NCI-H524 treated with DMSO at 0.1 percent for 48 hours (cell line): ENCODE data around the gene P3H2.

Experiments
- DNase-seq: peaks from one replicate; lab custom pipeline; 2025; lab: John Stamatoyannopoulos, UW

P3H2 gene

DNA sequence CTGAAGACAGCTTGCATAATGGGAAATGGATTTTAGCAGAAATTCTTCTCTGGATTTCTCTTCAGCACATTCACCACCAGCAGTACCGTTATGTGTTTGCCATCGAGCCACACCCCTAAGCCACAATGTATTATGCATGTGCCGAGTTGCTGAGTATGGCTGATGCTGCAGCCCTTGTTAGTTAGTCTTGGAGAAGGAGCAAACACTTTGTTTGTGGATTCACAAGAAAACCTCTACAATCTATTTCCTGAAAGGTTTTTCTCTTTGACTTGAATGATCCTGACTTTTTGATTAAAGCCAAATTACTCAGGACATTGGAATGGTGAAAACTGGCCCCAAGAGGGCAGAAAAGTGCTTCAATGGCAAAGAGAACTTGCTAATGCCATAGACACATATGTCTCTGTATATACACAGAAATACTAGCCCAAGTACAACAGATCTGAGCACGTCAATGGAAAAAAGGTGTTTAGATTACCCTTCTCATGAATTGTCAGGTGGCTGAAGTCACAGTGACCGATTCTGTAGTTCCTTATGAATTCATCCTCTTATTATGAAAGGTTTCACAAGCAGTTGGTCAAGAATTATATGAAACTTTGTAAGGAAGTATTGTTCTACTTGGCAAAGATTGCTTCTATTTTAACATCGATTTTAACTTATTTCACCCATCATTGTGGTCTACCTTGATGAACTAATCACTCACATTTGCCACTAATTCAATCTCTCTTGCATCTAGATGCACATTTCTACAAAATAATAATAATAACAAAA is 103.0 kb downstream of the P3H2 start:
- DNase-seq, result peak; percentile 13

DNA sequence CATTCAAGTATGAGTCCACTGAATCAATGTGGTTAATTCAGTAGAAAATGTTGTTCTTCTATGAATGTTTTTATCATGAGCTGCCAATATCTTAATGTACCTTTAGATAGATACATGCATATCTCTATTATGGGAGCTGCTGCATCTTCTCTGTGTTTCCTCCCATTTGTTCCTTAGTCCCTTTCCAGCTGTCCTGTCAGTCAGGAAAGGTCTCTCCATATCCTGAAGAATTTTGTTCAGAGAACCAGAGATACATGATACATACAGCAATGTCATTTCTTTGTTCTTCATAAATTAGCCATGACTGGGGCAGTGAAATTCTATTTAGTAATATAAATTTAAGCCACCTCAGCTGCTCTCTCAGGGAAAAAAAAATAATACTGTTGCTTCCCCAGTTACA is 103.7 kb downstream of the P3H2 start:
- no peak for DNase-seq

DNA sequence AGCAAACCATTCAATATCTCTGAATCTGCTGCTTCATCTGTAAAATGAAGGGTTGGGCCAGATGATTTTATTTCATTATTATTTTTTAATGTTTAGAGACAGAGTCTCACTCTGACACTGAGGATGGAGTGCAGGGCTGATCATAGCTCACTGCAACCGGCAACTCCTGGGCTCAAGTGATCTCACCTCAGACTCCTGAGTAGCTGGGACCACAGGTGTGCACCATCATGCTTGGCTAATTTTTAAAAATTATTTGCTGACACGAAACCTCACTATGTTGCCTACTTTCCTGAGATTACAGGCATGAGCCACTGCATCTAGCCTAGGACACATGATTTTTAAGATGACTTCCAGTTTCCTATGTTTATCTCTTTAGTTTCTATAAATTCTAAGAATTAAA is 105.8 kb downstream of the P3H2 start:
- no peak for DNase-seq

DNA sequence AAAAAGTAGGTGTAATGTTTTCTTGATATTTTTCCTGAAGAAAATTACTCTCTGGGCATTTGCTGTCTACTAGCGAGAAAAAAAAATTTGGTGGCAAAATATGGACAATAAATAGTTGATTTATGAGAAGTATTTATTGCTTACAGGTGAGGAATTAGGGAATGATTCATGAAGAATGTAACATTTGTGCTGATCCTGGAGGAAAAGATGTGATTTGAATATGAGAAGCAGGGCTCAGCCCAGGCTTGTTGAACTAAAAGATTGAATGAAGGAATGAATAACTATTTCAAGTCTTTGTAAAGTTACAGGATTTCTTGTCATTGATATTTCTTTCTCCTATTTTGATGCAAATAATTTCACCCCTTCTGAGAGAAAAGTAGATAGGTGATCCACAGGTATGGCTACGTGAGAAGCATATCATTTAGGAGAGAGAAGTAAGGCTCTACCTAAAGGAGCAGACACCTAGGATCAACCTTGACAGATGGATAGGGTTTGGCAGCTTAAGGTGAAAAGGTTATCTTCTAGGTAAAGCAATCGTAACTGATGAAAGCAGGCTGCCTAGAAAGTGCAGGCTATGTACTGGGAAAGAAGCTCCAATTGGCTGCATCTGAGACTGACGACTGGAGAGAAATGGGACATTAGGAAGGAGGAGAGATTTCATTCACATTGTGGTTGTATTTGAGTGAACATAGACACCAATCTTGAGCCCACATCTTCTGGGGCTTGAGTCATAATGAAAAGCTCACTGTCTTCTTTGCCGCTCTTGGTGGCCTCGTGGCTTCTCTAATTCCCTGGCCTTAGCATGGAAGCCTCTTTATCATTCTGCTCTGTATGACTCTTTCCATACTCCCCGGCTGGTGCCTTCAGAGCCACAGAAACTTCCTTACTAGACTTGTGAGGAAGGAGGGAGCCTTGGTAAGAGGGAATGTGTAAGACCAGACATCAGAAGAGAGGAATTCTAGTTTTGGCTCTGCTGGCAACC is 106.5 kb downstream of the P3H2 start:
- no peak for DNase-seq

DNA sequence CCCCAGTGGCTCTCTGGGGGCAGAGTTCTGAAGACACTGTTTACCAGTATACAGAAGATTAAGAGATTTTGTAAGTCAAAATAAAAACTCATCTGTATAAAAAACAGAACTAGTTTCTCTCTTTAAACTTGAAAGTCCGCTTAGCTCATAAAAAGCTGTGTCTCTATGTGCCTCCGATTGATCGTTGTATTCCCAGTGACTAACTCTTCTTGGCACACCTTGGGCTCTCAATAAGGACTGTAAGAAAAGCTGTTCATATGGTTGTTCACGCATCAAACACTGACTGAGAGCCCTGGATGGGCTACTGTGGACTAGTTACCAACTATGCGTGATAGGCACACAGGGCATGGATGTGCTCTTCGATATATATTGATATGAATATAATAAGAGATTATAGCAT is 107.9 kb downstream of the P3H2 start:
- no peak for DNase-seq

DNA sequence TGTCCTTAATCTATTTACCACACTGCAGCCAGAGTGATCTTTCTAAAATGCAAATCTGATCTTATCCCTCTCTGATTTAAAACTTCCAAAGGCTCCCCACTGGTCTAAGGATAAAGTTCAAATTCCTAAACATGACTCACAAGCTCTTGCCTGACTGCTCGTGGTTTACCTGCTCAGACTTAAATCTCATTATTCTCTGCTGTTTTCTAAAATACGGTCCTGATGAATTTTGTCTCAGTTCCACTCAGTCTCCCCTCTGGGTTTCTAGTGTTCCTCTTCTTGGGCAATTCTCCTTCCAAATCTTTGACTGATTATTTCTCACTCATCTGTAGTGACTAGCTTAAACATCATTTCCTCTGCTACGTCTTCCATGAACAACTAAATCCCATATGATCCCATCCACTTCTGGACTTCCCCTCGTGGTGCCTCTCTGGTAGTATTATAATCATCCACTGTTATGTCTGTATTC is 108.3 kb downstream of the P3H2 start:
- DNase-seq, result no peak

DNA sequence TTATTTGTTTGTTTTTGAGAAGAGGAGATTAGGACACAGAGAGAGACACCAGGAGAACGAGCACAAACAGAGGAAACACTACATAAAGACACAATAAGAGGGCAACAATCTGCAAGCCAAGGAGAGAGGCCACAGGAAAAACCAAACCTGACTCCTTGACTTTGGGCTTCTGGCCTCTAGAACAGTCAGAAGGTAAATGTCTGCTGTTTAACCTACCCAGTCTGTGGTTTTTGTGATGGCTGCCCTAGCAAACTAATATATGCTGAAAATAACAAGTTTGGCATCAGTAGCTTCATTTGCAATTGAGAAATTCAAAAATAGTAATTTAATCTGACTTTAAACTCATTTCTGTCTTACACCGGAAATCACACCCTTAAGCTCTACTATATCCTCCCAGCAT is 110.2 kb downstream of the P3H2 start:
- DNase-seq, result no peak

DNA sequence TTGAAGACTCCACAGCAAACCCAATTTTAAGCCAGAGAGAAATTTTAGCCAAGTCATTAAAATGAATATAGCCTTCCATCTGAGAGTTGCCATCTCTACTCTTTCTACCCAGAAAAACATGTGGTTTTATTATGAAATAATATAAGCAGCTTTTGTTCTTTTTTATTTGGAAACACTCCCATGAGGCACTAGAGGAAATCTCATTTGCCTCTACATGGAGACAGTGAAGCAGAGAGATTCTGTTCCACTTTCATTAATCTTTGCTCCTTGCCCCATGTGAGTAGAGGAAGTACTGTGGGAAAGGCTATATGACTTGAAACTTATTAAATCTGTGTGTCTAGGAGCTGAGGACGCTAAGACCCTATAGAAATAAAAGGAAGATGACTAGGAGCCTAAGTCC is 111.1 kb downstream of the P3H2 start:
- no peak for DNase-seq

DNA sequence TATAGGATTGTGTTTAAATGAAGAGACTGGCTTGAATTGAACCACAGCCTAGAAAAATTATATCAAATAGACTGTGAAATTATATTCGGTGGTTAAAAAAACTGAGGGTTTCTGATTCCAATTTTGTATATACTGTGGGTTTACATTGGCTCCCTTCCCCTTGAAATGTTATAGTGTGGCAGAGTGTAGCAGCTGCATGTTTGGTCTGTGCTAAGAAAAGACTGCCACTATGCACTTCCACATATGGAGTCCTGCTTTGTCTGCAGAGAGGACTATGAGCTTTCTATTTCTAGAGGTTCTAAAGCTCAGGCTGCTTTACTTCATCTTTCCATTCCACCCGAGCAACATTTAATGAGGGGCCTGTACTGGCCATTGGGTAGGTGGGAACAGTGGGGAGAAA is 112.3 kb downstream of the P3H2 start:
- no peak for DNase-seq

DNA sequence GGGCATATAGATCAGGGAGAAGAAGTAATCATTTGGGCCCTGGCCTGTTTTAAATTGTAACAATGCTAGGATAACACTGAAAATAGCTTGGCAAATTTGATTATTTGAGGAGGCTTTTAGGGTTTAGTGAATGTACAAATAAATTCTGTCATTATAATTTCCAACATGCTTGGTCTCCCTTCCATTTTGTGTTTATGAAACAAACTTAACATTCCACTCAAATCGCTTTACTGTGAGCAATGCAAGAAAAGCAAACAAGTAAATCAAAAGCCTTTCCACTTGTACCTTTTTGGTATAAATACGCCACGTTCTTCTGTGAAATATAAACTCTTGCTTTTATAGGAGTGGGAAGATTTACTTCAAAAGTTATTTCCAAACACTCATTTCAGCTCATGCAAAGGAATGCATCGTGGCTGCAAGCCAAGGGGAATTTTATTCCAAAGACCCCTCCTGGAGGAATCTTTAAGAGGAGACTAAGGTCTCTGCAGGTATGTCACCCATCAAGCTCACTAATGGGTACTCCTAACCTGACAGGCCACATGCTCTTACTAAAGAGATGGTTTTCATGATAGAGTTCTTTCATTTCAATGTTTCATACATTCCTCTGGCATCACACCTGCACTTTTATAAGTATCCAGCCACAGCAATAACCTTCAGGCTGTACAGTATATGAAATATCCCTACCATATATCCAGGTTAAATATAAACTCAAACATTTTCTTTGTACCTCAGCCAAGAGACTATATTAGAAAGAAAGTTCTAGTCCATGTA is 115.2 kb downstream of the P3H2 start:
- no peak for DNase-seq

DNA sequence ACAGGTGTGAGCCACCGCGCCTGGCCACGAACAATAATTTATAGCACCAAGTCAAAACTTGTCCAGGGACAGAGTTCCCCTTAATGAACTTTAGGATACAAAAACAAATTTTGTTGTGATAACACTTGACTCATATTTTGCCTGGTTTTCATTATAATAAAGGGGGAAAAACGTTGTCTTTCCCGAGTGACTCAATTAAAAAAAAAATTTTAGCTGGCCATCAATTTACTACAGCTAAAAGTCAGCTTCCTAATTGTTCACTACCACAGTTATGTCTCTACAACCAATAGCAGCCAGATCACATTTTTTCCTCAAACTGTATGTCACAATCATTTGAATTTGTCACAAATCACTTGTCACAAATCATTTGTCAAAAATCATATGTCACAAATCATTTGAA is 116.0 kb downstream of the P3H2 start:
- no peak for DNase-seq

DNA sequence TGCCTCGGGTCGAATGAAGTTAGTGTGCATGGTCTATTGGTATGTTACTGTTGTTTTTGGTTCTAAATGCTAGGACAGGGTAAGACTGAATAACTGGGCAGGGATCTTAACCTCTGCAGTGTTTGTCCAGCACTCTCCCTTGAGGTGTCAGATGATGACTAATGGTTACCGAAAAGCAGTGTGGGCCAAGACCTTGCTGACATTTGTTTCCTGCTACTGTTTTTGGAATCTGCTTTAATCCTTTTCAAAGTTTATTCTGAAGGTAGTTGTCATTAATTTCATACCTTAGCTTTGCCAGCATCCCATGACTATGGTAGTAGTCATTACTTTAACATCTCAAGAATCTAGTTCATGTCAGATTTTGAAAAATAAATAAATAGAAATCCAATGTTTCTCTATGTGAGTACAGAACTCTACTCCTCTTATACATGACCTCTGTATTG is 117.0 kb downstream of the P3H2 start:
- DNase-seq, result no peak

DNA sequence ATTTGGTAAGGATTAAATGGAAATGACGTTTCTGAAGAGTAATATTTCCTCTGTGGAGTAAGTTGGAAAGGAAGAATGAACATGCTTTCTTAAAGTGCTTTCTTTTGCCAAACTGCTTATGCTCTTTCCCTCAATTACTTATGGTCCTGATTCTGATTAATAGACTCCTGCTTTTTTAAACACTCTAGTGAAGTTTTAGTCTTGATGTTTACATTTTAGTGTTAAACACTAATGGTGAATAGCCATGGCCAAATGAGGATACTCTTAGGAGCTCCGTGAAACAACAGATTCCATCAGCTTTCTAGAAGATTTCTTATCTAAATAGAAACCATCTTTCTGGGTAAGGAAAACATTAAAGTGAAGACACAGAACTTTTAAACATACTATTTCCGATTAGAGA is 117.6 kb downstream of the P3H2 start:
- DNase-seq, result no peak

DNA sequence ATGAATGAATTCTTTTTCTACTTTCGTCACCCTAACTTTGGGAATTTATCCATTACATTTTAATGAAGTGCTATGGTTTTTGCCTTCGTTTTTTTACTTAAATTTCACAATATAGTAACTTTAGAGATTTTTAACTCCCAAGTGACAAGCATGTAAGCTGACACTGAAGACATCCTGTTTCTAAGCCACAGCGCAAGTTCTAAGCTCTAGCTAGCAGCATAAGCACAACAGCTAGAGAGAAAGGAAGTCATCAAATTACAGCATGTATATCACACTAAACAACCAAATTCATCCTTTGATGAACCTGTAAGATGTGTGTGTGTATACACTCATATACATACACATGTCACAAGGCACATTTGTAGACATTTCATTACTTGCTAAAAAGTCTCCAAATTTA is 119.3 kb downstream of the P3H2 start:
- no peak for DNase-seq

DNA sequence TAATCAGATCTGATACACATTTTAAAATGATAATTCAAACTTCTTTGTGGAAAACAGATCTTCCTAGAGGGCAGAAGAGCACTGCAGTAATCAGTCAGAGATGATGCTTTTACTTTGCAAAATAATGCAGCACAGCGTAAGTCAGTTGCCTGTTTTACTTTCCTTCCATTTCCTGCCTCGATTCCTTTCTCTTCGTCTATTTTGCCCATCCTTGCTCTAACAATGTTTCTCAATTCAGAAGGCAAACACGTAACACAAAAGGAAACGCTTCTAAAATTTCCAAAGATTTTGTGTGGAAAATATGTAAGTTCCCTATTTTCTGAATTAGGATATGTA is 119.9 kb downstream of the P3H2 start:
- no peak for DNase-seq

DNA sequence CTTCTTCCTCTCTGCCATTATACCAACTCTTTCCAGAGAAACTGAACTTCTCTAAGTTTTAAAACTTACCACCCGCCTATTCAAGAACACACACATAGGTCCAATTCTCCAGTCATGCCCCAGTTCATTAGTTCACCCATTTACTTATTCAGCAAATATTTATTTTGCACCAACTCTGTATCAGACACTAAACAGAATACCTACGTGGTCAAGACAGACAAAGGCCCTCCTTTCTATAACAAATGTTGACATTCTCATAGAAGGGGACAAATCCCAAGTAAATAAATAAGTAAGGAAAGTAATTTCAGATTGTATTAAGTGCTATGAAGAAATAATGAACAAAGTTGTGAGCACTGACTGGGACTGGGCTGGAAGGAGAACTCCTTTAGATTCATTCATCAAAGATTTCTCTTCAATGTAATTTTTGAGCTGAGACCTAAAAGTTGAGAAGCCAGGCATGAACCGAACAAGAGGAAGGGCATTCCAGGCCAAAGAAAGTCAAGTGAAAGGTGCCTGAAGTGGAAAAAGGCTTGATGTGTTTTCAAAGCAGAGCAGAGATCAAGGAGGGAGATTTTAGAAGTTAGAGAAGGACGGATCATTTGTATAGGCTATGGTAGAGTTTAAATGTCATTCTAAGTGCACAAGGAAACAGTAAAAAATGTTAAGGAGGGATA is 120.4 kb downstream of the P3H2 start:
- DNase-seq, result no peak

DNA sequence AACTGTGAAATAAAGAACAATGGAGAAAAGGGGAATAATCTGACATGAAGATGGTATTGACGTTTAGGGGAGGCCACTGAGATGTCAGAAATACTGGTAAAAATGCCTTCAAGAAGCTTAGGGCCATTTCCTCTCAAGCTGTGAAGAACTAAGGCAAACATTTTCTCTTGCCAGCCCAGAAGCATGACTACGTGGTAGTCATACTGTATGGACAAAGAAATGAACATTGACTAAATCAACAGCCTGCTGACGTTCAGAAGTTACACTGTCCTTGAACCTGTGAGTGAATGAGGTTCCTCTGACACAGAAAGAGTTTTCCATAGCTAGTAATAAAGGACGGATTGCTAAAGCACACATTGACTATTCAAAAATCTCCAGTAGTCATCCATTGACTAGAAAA is 121.0 kb downstream of the P3H2 start:
- DNase-seq, result no peak

DNA sequence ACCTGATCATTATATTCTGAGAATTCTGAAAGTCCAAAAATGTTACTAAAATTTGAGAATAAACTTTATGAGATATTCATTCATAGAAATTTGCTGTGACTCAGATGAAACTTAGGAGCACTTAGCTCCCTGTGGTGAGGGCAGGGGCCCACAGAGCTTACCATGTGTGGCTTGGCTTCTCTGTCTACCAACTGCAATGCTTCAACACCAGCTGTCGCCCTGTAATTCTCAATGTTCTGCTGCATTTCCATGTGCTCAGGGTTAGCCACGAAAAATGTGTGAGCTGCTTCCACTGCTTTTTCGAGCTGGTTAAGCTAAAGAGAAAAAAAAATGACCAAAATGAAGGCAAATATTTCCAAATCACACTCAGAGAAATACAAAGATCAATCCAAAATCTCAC is 125.6 kb downstream of the P3H2 start:
- peak; percentile 91 for DNase-seq

DNA sequence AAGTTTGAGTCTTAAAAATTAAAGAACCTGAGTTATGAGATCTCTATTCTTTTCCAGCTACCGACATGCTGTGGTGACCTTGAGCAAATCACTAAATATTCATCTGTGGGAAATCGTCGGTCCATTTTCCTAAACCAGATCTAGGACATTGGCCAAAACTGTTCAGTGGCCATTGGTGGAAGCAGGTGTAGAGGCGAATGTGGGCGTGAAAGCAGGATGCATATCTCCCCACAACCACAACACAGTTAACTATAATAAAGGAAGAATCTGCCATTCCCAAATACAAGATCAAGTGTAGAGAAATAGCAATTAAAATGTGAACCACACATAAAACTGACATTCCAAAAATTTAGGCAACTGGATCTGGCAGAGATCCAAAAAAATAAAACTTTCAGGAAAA is 129.9 kb downstream of the P3H2 start:
- no peak for DNase-seq

DNA sequence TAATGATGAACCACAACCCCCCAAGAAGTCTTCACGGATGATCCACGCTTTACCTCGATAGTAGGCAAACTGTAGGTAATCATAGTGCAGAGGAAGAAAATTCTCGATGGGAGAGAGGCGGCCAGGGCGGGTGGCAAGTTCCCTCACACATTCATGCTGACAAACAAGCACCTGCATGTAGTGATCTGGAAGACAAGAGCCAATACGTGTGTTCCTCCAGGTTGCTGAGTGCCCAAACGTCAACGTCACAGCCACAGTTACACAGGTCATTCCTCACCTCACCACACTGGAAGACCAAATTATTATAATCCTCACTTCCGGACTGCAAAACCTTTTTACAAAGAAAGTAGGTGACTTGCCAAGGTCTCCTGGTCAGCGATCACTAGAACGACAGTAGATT is 131.8 kb downstream of the P3H2 start:
- DNase-seq, result no peak

DNA sequence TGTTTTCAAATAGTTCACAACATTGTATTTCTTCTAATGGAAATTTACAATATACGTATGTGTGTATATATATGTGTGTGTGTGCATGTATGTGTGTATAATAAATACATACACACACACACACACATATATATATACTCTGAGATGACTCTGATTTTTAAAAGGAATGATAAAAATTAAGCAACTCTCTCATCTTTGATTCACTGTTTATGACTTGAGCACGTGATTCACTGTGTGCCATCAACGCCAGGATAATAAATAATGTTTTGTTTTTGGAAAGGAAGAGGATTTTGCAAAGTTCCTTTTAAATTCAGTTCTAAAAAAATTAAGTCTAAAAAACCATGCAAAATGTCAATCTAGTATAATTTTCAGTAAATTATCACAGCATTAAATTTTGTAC is 132.4 kb downstream of the P3H2 start:
- DNase-seq, result no peak

DNA sequence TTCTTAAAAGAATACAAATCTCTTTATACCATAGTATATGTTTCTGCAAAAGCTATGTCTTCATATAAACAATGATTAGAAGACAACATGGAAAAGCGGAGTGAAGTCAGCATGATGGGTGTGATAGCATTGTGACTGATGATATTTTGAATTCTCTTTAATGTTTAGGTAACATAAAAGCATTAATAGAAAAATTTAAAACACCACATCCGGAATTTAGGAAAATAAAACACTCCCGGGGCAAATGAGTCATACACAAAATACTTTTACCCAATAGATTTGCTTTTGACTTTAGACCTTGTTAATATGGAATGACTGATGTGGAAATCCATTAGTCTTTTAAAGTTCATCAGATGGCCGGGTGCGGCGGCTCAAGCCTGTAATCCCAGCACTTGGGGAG is 134.7 kb downstream of the P3H2 start:
- no peak for DNase-seq
